Suprapubic skin (tissue), 4 donors: Measurements from ENCODE around the gene ST8SIA5. TPM values are rescaled to one million over a fixed set of nuclear protein-coding genes. Genes with fewer than 3 reads are reported as not detected.

Source experiments
- DNase-seq, 2 donors: peaks; one replicate each; pipeline ENCODE4 v3.0.0-alpha.2; 2019; ENCODE audit warnings: low spot score in 2 of 2
- H3K27ac ChIP-seq: fragments of 200-600 bp; sonication (generic); one replicate; pipeline ENCODE4 v1.5.1; 2019
- H3K27me3 ChIP-seq: fragments of 200-600 bp; sonication (generic); one replicate; pipeline ENCODE4 v1.5.1; 2019
- H3K36me3 ChIP-seq: fragments of 200-600 bp; sonication (generic); one replicate; pipeline ENCODE4 v1.5.1; 2019
- H3K4me1 ChIP-seq: fragments of 200-600 bp; sonication (generic); one replicate; pipeline ENCODE4 v1.5.1; 2019
- H3K4me3 ChIP-seq: fragments of 200-600 bp; sonication (generic); one replicate; pipeline ENCODE4 v1.5.1; 2019; ENCODE audit warnings: mild to moderate bottlenecking
- H3K9me3 ChIP-seq: fragments of 200-600 bp; sonication (generic); one replicate; pipeline ENCODE4 v1.5.1; 2019
- CTCF ChIP-seq, 2 donors: fragments of 200-600 bp in 1 of 2; fragments of 450-650 bp in 1 of 2; sonication (generic) in 1 of 2; IDR thresholded peaks; one replicate each; pipeline ENCODE4 v1.5.1; 2016 to 2019; ENCODE audit warnings: antibody characterized with exemption in 2 of 2, mild to moderate bottlenecking in 1 of 2, moderate library complexity in 1 of 2
- EP300 ChIP-seq: sonication (generic); formaldehyde crosslinking; IDR thresholded peaks from one replicate; pipeline ENCODE4 v1.6.1; 2017; ENCODE audit warnings: antibody characterized with exemption
- POLR2A ChIP-seq, 2 donors: fragments of 450-650 bp; IDR thresholded peaks; one replicate each; pipeline ENCODE4 v1.6.1; 2017; ENCODE audit warnings: antibody characterized with exemption in 2 of 2, mild to moderate bottlenecking in 2 of 2, moderate library complexity in 2 of 2
- POLR2AphosphoS5 ChIP-seq, 3 donors: sonication (generic); formaldehyde crosslinking; IDR thresholded peaks; one replicate each; pipeline ENCODE4 v1.6.1; 2017; ENCODE audit warnings: antibody characterized with exemption in 3 of 3
- WGBS: methylation state at CpG from one replicate; pipeline ENCODE4 v1.1.5; 2018; 5-methylcytosine and 5-hydroxymethylcytosine counted together
- total RNA-seq, 4 donors: library from RNA; depleted of rRNA; stranded (reverse); fragments of >200 nt; gene quantifications; one replicate each; pipeline ENCODE4 v1.1.0, GENCODE V29; 2016

The ST8SIA5 gene
- total RNA-seq, 4 donors from 2014 or later = not detected

DNA sequence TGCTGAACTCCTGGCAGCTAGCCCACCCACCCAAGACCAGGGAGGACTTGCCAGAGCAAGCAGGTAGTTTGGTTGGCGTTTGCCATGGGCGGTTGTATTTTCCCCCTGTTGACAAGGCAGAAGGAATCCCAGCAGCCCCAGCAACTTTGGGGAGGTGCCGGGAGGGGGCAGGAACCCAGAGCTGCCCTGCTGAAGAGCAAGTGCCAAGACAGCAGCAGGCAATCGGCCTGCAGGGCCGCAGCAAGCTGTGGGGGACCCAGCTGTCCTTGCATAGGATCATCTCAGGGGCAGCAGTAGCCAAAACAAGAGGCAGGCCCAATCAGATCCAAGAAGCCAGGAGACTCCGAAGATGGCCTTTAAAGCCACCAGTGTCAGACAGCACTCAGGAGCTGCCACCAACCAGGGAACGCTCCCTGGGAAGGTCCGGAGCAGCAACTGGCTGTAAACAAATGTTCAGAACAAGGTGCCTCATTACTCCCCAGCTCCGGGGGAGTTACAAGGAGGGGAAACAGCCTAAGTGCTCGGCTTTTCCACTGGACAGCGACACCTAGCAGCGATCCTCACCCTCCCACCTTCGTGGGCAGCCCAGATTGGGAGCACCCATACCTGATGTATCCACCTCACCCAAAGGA is 2.1 kb downstream of the ST8SIA5 start:
- peaks cover 71% of the 10 kb centered on the region for H3K27me3 ChIP-seq
- peak in 1 of 2 donors; percentile 53 for DNase-seq
- peaks cover 24% of the 10 kb centered on the region for H3K4me1 ChIP-seq
- H3K9me3 ChIP-seq = no peaks in the 10 kb centered on the region
- H3K27ac ChIP-seq = no peak overlapping the region
- 62% methylated on average over 11 of the region's 13 CpGs for WGBS
- no peak overlapping the region for H3K4me3 ChIP-seq
- TF ChIP-seq POLR2A (IDR thresholded peaks at IDR 0.05) = no peak
- TF ChIP-seq EP300 = no peak
- no peaks in the 10 kb centered on the region for H3K36me3 ChIP-seq

- whole genome bisulfite sequencing = 80% methylated on average over 3 of the region's 3 CpGs
- TF ChIP-seq POLR2AphosphoS5 (IDR thresholded peaks at IDR 0.05) = no peak
- TF ChIP-seq CTCF (IDR thresholded peaks at IDR 0.05) = no peak
- TF ChIP-seq POLR2A (IDR thresholded peaks at IDR 0.05) = no peak
- TF ChIP-seq EP300 = no peak
- Histone ChIP-seq H3K36me3 (no peaks in the 10 kb centered on the region), H3K9me3 (no peaks in the 10 kb centered on the region), H3K4me3 (no peak overlapping the region), H3K27me3 (peaks cover 65% of the 10 kb centered on the region), H3K4me1 (peaks cover 24% of the 10 kb centered on the region), H3K27ac (no peak overlapping the region)
- DNase-seq = peak in 1 of 2 donors; percentile 20
These were observed 2.7 kb downstream of the ST8SIA5 start for GRCh38 chr18:46754188-46754587.

DNA sequence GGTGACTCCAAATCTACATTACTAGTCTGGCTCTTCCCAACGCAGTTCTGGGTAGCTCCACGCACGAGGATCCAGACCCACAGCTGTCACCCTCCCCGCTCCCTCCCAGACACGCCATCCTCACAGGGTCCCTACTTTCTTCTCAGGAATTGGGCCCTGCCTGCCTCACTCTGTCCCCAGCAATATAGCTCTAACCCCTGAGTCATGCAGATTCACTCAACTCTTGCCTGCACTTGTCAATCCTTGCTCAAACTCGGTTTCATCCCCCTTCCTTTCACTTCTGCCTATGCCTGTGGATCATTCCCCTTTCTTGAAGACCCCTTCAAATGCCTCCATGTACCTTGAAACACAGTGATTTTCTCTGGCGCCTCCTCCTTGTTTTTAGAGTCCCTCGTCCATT is 5.0 kb downstream of the ST8SIA5 start:
- H3K4me3 ChIP-seq = no peak overlapping the region
- no peaks in the 10 kb centered on the region for H3K36me3 ChIP-seq
- DNase-seq = peak in 1 of 2 donors; percentile 60
- TF ChIP-seq POLR2AphosphoS5 (IDR thresholded peaks at IDR 0.05) (no peak), CTCF (IDR thresholded peaks at IDR 0.05) (no peak), POLR2A (IDR thresholded peaks at IDR 0.05) (no peak), EP300 (no peak)
- 87% methylated on average over 8 of the region's 8 CpGs for WGBS
- peaks cover 11% of the 10 kb centered on the region for H3K4me1 ChIP-seq
- peaks cover 44% of the 10 kb centered on the region for H3K27me3 ChIP-seq
- H3K9me3 ChIP-seq = no peaks in the 10 kb centered on the region
- H3K27ac ChIP-seq = no peak overlapping the region

DNA sequence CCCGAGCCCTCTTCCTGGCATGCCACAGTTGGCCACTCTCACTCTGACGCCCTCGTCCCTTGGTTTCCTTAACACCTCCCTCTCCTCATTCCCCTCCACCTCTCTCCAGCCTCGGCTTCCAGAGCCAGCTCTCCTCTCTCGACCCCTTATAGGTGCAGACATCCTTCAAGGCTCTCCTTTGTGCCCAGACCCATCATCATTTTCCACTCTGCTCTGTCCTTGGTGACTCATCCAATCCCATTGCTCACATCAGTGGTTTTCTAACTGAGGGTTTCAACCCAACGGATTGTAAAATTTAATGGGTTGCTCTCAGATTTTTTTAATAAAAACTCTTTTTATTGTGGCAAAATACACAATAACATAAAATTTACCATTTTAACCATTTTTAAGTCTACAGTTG is 6.2 kb downstream of the ST8SIA5 start:
- Histone ChIP-seq H3K4me3 (no peak overlapping the region), H3K27me3 (peaks cover 32% of the 10 kb centered on the region), H3K27ac (no peak overlapping the region), H3K36me3 (no peaks in the 10 kb centered on the region), H3K9me3 (no peaks in the 10 kb centered on the region), H3K4me1 (no peaks in the 10 kb centered on the region)
- TF ChIP-seq POLR2AphosphoS5 (IDR thresholded peaks at IDR 0.05) = no peak
- no peak for TF ChIP-seq POLR2A (IDR thresholded peaks at IDR 0.05)
- TF ChIP-seq EP300 = no peak
- no peak for TF ChIP-seq CTCF (IDR thresholded peaks at IDR 0.05)
- WGBS = 74% methylated on average over 6 of the region's 6 CpGs
- DNase-seq = peak in 1 of 2 donors; percentile 37

GRCh38 chr18:46748466-46748865 is 8.4 kb downstream of the ST8SIA5 start:
- Histone ChIP-seq H3K9me3 (no peaks in the 10 kb centered on the region), H3K27ac (no peak overlapping the region), H3K4me1 (no peaks in the 10 kb centered on the region), H3K27me3 (peaks cover 12% of the 10 kb centered on the region), H3K4me3 (no peak overlapping the region), H3K36me3 (no peaks in the 10 kb centered on the region)
- TF ChIP-seq POLR2A (IDR thresholded peaks at IDR 0.05) = no peak
- TF ChIP-seq EP300 = no peak
- TF ChIP-seq POLR2AphosphoS5 (IDR thresholded peaks at IDR 0.05) = no peak
- TF ChIP-seq CTCF (IDR thresholded peaks at IDR 0.05) = no peak
- WGBS = 84% methylated on average over 2 of the region's 2 CpGs
- DNase-seq = no peak

GRCh38 chr18:46740046-46740445 is 16.8 kb downstream of the ST8SIA5 start:
- Histone ChIP-seq H3K27ac (no peak overlapping the region), H3K9me3 (peaks cover 13% of the 10 kb centered on the region), H3K36me3 (no peaks in the 10 kb centered on the region), H3K4me1 (no peaks in the 10 kb centered on the region), H3K27me3 (no peaks in the 10 kb centered on the region), H3K4me3 (no peak overlapping the region)
- TF ChIP-seq EP300 = no peak
- no peak for TF ChIP-seq CTCF (IDR thresholded peaks at IDR 0.05)
- no peak for TF ChIP-seq POLR2A (IDR thresholded peaks at IDR 0.05)
- no peak for TF ChIP-seq POLR2AphosphoS5 (IDR thresholded peaks at IDR 0.05)
- 73% methylated on average over 2 of the region's 2 CpGs for WGBS
- DNase-seq = no peak
